AG04449 (cell line): ENCODE data around the gene OTUD3.
"Not testable (repeated sequence)": the region's sequence is repeated elsewhere in the genome, so short reads cannot be mapped to it uniquely, and the experiment has no call there.

Source experiments
- CTCF ChIA-PET: fragments of 350-600 bp; formaldehyde crosslinking; extraction: SDS; loops from one replicate; lab custom pipeline; 2021; ENCODE audit warnings: antibody characterized with exemption; lab: Yijun Ruan, JAX
- POLR2A ChIA-PET: fragments of 400-600, 350-600 bp; formaldehyde crosslinking; extraction: SDS; loops from one replicate; lab custom pipeline; 2020; ENCODE audit warnings: antibody characterized with exemption, inconsistent platforms; lab: Yijun Ruan, JAX
- DNase-seq: peaks from one replicate; pipeline ENCODE4 v3.0.0-alpha.2; 2010; ENCODE audit warnings: low read depth, low spot score
- H3K4me3 ChIP-seq: 2 replicates; pipeline ENCODE4 v1.5.1; 2011; ENCODE audit warnings: low read depth, mild to moderate bottlenecking, control low read depth, low read length
- TF ChIP-seq, protein P1 (sequence below): IDR thresholded peaks from one replicate; pipeline ENCODE4 v1.5.1; 2011; ENCODE audit warnings: mild to moderate bottlenecking, moderate library complexity, low read length, control low read depth, inconsistent platforms; ENCODE audit not compliant: insufficient read depth; ENCODE audit errors: missing control alignments

Gene OTUD3

DNA sequence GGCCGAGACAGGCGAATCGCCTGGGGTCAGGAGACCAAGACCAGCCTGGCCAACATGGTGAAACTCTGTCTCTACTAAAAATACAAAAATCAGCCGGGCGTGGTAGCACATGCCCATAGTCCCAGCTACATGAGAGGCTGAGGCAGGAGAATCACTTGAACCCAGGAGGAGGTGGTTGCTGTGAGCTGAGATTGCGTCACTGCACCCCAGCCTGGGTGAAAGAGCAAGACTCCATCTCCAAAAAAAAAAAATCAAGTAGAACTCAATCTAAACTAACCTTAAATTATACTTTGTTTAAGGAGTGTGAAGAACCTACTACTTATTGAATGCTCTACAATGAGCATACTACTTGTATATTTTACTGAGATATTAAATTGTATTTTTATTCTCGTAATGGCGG lies 36.6 kb upstream of the OTUD3 start:
- ChIA-PET CTCF (interaction anchor here (2.2 kb wide), 1 partner anchor 37 kb away, joined by 6 read pairs; the partner anchor contains the start of gene OTUD3), POLR2A (no interaction called here)
- DNase-seq: no peak
- H3K4me3 ChIP-seq: no peak overlapping the region
- TF ChIP-seq, protein P1, sequence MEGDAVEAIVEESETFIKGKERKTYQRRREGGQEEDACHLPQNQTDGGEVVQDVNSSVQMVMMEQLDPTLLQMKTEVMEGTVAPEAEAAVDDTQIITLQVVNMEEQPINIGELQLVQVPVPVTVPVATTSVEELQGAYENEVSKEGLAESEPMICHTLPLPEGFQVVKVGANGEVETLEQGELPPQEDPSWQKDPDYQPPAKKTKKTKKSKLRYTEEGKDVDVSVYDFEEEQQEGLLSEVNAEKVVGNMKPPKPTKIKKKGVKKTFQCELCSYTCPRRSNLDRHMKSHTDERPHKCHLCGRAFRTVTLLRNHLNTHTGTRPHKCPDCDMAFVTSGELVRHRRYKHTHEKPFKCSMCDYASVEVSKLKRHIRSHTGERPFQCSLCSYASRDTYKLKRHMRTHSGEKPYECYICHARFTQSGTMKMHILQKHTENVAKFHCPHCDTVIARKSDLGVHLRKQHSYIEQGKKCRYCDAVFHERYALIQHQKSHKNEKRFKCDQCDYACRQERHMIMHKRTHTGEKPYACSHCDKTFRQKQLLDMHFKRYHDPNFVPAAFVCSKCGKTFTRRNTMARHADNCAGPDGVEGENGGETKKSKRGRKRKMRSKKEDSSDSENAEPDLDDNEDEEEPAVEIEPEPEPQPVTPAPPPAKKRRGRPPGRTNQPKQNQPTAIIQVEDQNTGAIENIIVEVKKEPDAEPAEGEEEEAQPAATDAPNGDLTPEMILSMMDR: no peak

DNA sequence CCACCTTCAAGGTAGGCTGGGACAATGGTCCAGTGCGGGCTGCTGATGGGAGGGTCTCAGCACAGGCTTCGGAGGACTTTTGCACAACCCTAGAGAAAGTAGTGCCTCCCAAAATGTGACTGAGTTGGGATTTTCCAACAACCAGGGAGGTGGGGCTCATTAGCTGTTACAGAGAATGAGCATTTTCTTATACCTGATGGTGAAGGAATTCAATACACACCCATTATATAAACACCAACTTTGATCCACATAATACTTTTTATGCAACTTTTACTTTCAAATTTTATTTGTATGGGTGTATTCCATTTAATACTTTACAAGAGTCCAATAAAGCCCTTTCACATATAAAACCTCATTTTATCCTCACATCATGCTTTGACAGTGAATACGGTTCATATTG lies 35.9 kb upstream of the OTUD3 start:
- no peak for DNase-seq
- no peak overlapping the region for H3K4me3 ChIP-seq
- TF ChIP-seq, protein P1: no peak
- ChIA-PET POLR2A (no interaction called here), CTCF (interaction anchor here (1.5 kb wide), 1 partner anchor 35 kb away, joined by 4 read pairs; no protein-coding TSS in a partner anchor)

DNA sequence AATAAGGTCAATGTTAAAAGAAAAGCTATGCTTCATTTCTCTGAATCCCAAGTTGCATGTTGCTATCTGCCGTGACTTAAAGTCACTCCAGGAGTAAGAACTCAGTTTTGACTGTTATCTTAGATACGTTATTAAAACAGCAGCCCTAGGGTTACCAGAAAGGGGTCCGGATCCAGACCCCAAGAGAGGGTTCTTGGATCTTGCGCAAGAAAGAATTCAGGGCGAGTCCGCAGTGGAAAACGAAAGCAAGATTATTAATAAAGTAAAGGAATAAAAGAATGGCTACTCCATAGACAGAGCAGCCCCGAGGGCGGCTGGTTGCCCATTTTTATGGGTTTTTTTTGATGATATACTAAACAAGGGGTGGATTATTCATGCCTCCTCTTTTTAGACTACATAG lies 34.9 kb upstream of the OTUD3 start:
- DNase-seq, POLR2A ChIA-PET, H3K4me3 ChIP-seq: not testable (repeated sequence)
- CTCF ChIA-PET: interaction anchor here (1.4 to 2.4 kb wide), 3 partner anchors 14 to 132 kb away, joined by 4 to 6 read pairs (median 5); no protein-coding TSS in a partner anchor

DNA sequence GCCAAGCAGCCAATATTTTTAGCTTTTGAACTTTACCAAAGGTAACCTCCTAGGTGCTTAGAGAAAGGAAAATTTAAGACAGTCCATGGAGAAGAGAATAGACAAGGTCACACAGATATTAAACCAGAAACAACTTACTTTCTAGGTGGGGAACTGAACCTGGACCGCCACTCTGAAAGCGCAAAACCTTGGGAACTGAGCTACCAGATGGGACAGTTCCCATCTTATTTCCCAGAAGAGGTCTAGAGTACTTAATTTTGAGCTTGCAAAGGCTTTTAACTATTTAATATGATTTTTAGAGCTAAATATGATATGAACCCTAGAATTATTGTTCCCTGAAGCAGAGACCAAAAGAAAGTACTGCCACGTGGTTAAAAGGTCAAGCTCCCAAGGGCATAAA lies 32.9 kb upstream of the OTUD3 start:
- H3K4me3 ChIP-seq, POLR2A ChIA-PET, DNase-seq: not testable (repeated sequence)
- CTCF ChIA-PET: interaction anchor here (0.7 to 2.4 kb wide), 4 partner anchors 13 to 134 kb away, joined by 3 to 6 read pairs (median 4); no protein-coding TSS in a partner anchor

DNA sequence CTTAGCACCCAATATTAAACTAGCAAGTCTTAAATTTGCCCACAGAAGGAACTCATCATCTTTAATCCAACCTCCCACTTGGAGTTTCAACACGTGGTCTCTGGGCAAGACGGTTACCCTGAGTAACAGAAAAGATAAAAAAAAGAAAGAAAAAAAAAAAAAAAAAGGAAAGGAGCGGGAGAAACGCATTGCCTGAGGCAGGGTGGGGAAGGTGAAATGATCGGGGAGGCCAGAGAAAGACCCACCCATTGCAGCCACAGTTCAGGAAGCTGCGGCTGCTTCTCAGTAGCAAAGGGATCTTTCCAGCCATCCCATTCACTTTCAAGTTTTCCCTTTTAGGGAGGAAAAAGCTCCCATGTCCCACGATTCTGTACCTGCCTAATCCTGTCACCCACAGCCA lies 32.0 kb upstream of the OTUD3 start:
- TF ChIP-seq, protein P1: no peak
- no peak overlapping the region for H3K4me3 ChIP-seq
- DNase-seq: no peak
- CTCF ChIA-PET: interaction anchor here (1.3 kb wide), 1 partner anchor 39 kb away, joined by 5 read pairs; no protein-coding TSS in a partner anchor
- POLR2A ChIA-PET: no interaction called here

DNA sequence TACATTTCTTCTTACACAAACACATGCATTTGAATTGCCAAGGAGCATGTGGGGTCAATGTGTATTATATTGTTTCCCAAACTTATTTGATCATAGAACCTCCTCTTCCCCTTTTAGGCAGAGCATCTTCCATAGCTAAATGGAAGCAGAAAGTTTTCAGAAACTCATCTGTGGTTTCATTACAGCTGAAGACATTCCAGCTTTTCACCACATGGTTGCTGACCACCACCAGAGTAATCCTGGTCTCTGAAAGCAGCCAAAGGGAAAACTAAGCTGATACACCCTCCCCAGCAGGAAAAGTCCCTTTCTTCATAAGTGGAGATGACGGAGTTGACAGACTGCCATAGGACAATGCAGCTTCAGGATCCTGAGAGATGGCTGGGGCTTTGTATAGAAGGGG lies 30.2 kb upstream of the OTUD3 start:
- H3K4me3 ChIP-seq: no peak overlapping the region
- TF ChIP-seq, protein P1: no peak
- DNase-seq: no peak
- POLR2A ChIA-PET: no interaction called here
- CTCF ChIA-PET: interaction anchor here (0.9 to 1.0 kb wide), 3 partner anchors 9 to 141 kb away, joined by 3 to 7 read pairs (median 3); partner anchors contain the start of gene OTUD3

DNA sequence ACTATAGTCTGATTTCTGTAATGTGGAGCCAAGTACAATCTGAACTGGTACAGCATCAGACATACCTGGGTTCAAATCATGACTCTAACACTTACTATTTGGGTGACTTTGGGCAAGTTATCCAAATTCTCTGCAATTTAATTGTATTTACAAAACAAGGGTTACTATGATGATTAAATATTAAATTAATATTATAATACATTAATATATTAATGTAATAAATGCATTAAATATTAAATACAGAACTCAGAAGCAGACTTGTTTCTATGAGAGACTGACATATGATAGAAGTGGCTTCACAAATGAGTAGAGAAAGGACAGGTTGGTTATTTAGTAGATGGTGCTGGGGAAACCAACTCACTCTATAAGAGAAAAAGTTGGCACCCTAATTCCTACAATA lies 27.3 kb upstream of the OTUD3 start:
- TF ChIP-seq, protein P1: no peak
- ChIA-PET POLR2A (no interaction called here), CTCF (interaction anchor here (1.2 kb wide), 1 partner anchor 43 kb away, joined by 3 read pairs; no protein-coding TSS in a partner anchor)
- H3K4me3 ChIP-seq: no peak overlapping the region
- DNase-seq: no peak
